ENCODE data around the gene HSFX3.
"Not testable (repeated sequence)": the region's sequence is repeated elsewhere in the genome, so short reads cannot be mapped to it uniquely, and the experiment has no call there.

HSFX3 gene

GRCh38 chrX:149517308-149517707 lies 32.4 kb downstream of the HSFX3 start:
- no peak for DNase-seq (ENCODE audit: low spot score)

DNA sequence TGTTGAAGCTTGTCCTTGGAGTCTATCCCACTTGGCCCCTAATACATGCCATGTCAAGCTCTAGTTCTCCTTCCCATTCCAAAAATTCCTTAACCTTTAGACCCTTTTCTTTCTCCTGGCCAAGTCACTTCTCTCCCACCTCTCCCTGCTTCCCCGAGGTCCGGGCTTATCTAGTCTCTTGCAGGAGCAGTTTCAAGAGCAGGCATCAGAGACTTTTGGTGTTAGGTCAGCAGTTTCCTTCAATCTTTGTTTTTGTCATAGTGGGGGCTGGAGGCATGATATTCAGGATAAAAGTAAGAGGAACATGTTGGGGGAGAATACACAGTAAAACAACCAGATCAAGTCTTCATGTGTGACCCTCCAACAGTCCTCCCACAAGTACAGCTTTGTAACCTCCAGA lies 33.1 kb downstream of the HSFX3 start:
- DNase-seq (ENCODE audit: low spot score) = no peak

DNA sequence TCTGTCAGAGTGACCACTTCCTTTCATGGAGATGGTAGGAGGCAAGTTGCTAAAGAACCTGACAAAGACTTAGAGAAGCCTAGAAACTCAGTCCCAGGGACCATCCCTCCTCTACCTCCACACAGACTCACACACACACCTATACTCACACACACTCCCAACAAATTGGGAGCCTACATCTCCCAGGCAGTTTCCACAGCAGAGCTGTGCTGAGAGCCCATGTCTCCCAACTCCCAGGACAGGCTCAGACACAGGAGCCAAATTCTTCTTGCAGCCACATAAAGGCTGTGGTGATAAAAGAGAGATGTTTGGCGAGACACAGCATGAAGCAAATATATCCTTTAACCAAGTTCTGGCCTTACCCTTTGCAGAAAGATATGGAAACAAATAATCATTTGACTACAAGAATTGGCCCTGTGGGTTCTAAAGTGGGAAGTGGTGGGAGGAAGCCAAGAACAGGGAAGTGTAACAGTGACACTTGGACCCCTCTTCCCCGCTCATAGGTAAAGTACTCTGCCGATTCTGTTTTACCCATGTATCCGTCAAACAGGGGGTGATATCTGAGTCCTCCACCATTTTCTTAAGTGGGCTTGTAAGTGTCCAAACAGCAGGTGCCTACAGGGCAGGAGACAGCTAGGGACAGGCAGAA lies 33.6 kb downstream of the HSFX3 start:
- no peak for DNase-seq (ENCODE audit: low spot score)

DNA sequence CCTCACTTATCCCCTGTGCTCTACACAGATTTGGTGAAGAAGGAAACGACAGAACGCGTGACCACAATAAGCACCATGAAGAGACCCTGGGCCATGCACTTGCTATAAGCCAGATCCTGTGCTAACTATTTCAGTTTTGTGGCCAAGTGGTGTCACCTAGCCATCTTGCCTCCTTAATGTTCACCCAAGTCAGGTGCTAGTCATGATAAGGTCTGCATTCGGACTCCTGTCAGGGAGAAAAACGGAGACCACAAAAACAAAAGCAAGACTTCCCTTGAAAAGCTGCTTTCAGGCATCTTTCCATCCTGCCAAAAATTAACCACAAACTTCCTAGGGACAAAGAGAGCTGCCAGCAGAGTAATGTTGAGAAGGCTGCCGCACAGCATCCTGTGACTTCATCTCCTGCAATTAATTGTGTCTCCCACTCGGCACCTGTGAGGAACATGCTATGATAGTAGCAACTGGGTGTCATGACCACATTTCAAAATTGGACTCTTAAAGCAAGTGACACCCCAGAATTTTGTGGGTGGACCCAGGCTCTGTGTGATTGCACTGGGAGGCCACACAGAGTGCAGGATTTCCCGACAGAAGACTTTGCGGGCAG lies 35.8 kb downstream of the HSFX3 start:
- no peak for DNase-seq (ENCODE audit: low spot score)

DNA sequence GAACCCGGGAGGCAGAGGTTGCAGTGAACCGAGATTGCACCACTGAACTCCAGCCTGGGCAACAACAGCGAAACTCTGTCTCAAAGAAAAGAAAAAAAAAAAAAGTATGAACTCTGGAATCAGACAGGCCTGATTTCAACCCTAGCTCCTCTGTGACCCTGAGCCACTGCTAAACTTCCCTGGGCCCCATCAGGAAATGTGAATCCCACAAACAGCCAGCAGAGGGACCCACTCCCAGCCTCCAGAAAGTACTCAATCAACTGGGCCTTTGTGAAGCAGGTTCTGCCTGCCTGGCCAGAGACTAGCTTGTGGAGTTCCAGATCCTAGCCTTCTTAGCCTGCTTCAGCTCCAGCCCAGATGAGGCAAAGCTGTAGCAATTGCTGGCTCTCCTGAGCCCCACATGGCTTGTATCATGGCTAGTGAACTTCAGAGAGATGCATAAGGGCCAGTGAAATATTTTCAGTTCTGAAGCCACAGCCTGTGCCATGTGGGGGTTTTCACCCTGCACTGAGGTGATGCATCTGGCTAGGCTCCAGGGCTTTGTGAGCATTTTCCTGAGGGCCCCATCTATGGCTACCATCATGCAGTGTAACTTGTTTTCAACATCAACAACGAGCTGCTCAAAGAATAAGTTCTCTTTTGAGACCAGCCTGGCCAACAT lies 37.4 kb downstream of the HSFX3 start:
- peak; percentile 50 for DNase-seq (ENCODE audit: low spot score)

DNA sequence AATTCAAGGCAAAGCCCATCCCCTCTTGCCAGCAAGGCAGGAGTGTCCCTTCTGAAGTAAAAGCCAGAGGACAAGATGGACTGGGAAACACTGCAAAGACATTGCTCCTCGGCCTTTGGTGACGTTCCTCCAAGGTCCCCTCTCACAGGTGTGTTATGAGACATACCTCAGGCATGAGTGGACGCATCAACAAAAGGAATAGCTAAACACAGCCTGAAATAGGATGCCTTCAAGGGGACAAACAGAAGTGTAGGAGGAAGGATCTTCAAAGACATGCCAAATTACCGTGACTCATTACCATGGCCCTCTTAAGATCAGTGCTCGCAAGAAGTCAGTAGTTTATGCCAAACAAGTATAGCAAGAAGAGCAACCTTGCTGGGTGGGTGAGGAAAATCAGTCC lies 38.6 kb downstream of the HSFX3 start:
- DNase-seq (ENCODE audit: low spot score) = no peak

- peak; percentile 2 for DNase-seq (ENCODE audit: low spot score)
Measured at GRCh38 chrX:149510386-149510785, 39.3 kb downstream of the HSFX3 start.

- DNase-seq (ENCODE audit: low spot score) = no peak
Measured at GRCh38 chrX:149508467-149508866, 41.3 kb downstream of the HSFX3 start.

- no peak for DNase-seq (ENCODE audit: low spot score)
Measured at GRCh38 chrX:149506349-149506748, 43.4 kb downstream of the HSFX3 start.

DNA sequence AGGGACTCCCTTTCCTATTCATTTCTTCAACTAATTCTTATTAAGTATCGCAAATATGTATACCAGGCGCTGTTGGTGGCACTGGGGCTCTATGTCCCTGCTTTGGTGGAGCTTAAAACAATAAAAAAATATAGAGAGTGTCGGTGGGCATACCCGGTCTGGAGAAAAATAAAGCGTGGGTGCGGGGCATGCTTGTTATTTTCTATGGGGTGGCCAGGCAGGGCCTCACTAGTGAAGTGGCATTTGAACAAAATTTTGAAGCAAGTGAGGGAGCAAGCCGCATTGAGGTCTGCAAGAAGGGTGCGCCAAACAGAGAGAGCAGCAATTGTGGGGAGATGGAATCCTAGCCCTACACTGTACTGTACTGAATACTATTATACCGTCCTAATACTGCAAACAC lies 44.1 kb downstream of the HSFX3 start:
- no peak for DNase-seq (ENCODE audit: low spot score)

- peak; percentile 84 for DNase-seq (ENCODE audit: low spot score)
Measured at GRCh38 chrX:149504915-149505651, 44.6 kb downstream of the HSFX3 start, which contains the start of gene IDS. Gene IDS (minus strand): TSS chrX:149505306. CDS start chrX:149505137, 169 bp downstream.

DNA sequence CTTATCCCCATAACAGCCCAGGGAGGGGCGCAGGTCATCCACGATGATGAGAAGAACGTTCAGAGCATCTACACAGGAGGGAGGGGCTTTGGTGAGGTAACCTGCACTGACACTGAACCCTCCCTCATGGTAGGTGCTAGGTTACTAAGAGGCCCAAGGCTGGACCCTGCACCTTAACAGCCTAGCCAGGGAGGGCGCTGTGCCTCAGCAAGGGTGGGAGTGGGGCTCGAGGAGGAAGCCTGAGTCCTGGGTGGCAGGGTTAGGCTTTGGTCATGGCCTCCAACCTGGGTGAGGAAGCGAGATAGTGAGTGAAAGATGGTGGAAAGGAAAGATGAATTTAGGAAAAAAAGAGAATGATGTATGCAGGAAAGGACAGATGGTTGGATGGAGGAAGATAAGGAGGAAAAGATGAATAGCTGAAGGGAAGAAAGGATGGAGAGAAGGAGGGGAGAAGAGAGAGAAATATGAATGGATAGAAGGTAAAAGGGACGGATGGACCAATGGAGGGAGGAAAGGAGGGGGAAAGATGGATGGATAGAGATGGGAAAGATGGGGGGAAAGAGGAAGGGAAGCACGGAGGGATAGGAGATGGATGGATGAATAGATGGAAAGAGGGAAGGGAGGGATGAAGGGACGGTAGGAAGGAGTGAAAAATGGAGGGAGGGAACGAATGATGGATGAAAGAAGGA lies 45.4 kb downstream of the HSFX3 start:
- peak; percentile 10 for DNase-seq (ENCODE audit: low spot score)

DNA sequence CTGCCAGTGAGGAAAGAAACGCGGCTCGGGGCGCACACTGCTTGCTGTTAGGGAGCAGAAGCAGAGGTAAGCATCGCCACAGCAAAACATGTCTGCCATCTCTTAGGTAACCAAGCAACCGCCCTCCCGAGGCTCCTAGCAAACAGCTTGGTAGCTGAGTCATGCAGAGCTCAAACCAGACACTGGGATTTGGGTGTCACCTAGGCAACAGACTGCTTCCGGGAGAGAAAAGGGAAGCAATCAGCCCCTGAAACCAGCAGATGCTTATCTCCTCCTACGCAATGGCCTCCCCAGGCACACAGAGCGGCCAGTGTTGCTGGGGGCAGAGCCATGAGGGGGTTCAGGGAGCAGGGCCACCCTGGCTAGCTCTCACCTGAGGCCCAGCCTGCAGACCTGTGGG lies 46.3 kb downstream of the HSFX3 start:
- DNase-seq (ENCODE audit: low spot score) = peak; percentile 14

DNA sequence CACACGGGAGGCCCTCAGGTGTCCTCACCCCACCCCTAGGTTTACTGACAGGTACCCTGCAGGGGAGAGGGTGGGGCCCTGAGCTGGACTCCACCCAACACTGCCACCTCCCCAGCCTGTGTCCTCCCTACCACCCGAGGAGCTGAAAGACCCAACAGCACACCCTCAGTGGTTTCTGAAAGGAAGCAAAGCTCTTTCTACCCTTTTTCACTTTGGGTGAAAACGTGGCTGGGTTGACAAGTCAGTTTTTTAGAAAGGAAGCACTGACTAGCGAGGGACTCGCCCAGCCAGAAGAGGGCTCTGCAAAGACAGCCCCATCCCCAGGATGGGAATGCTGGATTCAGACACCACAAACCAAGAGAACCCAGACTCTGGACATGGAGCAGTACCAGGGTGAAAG lies 46.8 kb downstream of the HSFX3 start:
- DNase-seq (ENCODE audit: low spot score) = not testable (repeated sequence)

DNA sequence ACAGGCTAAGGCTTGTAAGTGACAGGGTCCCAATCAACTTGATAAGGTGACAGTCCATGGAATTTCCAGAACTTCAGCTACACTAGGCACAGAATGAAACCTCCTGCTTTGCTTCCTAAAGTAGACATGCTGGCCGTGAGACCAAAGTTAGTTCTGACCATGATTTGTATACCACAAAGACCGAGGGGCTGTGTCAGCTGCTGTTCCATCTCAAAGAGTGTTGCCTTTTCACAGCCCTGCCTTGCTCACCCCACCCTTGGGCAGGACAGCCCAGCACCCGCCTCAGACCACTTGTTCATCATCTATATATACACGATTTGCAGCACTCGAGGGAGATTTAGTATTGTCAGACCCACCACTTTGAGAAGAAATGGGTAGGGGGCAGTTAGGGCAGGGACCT lies 50.0 kb downstream of the HSFX3 start:
- DNase-seq (ENCODE audit: low spot score) = no peak

DNA sequence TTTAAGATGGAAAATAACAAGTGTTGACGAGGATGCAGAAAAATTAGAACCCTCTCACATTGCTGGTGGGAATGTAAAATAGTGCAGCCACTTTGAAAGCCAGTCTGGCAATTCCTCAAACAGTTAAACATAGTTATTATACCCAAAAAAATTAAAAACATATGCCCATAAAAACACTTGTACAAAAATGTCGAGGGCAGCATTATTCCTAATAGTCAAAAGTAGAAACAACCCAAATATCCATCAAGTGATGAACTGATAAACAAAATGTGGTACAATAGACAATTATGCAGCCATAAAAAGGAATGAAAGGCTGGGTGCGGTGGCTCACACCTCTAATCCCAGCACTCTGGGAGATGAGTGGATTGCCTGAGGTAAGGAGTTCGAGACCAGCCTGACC lies 51.0 kb downstream of the HSFX3 start:
- DNase-seq (ENCODE audit: low spot score) = no peak

All from hematopoietic multipotent progenitor cell treated with erythropoietin and hydrocortisone succinate and interleukin-3 and kit ligand, for 15 days (in vitro differentiated cells).